Ishikawa (cell line): Measurements from ENCODE around the gene RAD51B.

Experiments
- CEBPB ChIP-seq: IDR thresholded peaks from 2 replicates; pipeline ENCODE4 v1.6.1; 2012
- CREB1 ChIP-seq: IDR thresholded peaks from 2 replicates; pipeline ENCODE4 v1.6.1; 2012; ENCODE audit warnings: low read depth
- EGR1 ChIP-seq: IDR thresholded peaks from 2 replicates; pipeline ENCODE4 v1.6.1; 2012
- EP300 ChIP-seq: IDR thresholded peaks from 2 replicates; pipeline ENCODE4 v1.6.1; 2012; ENCODE audit warnings: borderline replicate concordance
- FOXM1 ChIP-seq: IDR thresholded peaks from 2 replicates; pipeline ENCODE4 v1.6.1; 2012; ENCODE audit warnings: low read depth, borderline replicate concordance
- NFIC ChIP-seq: IDR thresholded peaks from 2 replicates; pipeline ENCODE4 v1.6.1; 2012
- RAD21 ChIP-seq: IDR thresholded peaks from 2 replicates; pipeline ENCODE4 v1.6.1; 2012; ENCODE audit warnings: low read depth
- TAF1 ChIP-seq: IDR thresholded peaks from 2 replicates; pipeline ENCODE4 v1.6.1; 2012; ENCODE audit warnings: low read depth, mild to moderate bottlenecking
- TCF12 ChIP-seq: IDR thresholded peaks from 2 replicates; pipeline ENCODE4 v1.6.1; 2012; ENCODE audit warnings: low read depth
- TEAD4 ChIP-seq: IDR thresholded peaks from 2 replicates; pipeline ENCODE4 v1.6.1; 2012
- YY1 ChIP-seq: IDR thresholded peaks from 2 replicates; pipeline ENCODE4 v1.6.1; 2012; ENCODE audit warnings: low read depth
- ZBTB7A ChIP-seq: IDR thresholded peaks from 2 replicates; pipeline ENCODE4 v1.6.1; 2012; ENCODE audit warnings: low read depth
- TF ChIP-seq, protein P1 (sequence below): IDR thresholded peaks from 2 replicates; pipeline ENCODE4 v1.6.1; 2012; ENCODE audit warnings: low read depth, mild to moderate bottlenecking
- TF ChIP-seq, protein P2 (sequence below): IDR thresholded peaks from 2 replicates; pipeline ENCODE4 v1.6.1; 2012
- TF ChIP-seq, protein P3 (sequence below): IDR thresholded peaks from 2 replicates; pipeline ENCODE4 v1.6.1; 2012

RAD51B gene

DNA sequence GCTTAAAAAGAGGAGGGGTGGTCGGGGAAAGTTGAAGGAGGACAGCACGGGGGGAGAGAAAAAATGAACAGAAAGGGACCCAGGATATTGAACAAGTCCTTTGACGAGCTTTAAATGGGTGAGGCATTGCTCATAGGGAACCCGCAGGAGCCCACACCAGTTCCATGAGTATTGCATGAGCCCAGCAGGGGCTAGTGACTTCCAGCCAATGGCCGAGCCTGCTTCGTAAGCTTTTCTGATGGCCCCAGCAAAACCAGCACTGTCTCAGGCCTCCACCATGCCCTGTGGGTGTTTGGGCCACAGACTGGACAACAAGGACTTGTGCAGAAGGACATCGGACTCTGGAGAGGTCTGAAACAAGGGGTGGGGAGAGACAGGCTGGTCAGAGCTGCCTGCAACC, 863.7 kb downstream of the RAD51B start:
- TF ChIP-seq RAD21, result no peak
- TF ChIP-seq FOXM1, result no peak
- TF ChIP-seq, protein P1, sequence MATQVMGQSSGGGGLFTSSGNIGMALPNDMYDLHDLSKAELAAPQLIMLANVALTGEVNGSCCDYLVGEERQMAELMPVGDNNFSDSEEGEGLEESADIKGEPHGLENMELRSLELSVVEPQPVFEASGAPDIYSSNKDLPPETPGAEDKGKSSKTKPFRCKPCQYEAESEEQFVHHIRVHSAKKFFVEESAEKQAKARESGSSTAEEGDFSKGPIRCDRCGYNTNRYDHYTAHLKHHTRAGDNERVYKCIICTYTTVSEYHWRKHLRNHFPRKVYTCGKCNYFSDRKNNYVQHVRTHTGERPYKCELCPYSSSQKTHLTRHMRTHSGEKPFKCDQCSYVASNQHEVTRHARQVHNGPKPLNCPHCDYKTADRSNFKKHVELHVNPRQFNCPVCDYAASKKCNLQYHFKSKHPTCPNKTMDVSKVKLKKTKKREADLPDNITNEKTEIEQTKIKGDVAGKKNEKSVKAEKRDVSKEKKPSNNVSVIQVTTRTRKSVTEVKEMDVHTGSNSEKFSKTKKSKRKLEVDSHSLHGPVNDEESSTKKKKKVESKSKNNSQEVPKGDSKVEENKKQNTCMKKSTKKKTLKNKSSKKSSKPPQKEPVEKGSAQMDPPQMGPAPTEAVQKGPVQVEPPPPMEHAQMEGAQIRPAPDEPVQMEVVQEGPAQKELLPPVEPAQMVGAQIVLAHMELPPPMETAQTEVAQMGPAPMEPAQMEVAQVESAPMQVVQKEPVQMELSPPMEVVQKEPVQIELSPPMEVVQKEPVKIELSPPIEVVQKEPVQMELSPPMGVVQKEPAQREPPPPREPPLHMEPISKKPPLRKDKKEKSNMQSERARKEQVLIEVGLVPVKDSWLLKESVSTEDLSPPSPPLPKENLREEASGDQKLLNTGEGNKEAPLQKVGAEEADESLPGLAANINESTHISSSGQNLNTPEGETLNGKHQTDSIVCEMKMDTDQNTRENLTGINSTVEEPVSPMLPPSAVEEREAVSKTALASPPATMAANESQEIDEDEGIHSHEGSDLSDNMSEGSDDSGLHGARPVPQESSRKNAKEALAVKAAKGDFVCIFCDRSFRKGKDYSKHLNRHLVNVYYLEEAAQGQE, result no peak
- no peak for TF ChIP-seq CREB1
- no peak for TF ChIP-seq TCF12
- TF ChIP-seq, protein P2, sequence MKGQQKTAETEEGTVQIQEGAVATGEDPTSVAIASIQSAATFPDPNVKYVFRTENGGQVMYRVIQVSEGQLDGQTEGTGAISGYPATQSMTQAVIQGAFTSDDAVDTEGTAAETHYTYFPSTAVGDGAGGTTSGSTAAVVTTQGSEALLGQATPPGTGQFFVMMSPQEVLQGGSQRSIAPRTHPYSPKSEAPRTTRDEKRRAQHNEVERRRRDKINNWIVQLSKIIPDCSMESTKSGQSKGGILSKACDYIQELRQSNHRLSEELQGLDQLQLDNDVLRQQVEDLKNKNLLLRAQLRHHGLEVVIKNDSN, result no peak
- TF ChIP-seq ZBTB7A, result no peak
- no peak for TF ChIP-seq YY1
- no peak for TF ChIP-seq TEAD4
- no peak for TF ChIP-seq EGR1
- no peak for TF ChIP-seq CEBPB
- TF ChIP-seq TAF1, result no peak

DNA sequence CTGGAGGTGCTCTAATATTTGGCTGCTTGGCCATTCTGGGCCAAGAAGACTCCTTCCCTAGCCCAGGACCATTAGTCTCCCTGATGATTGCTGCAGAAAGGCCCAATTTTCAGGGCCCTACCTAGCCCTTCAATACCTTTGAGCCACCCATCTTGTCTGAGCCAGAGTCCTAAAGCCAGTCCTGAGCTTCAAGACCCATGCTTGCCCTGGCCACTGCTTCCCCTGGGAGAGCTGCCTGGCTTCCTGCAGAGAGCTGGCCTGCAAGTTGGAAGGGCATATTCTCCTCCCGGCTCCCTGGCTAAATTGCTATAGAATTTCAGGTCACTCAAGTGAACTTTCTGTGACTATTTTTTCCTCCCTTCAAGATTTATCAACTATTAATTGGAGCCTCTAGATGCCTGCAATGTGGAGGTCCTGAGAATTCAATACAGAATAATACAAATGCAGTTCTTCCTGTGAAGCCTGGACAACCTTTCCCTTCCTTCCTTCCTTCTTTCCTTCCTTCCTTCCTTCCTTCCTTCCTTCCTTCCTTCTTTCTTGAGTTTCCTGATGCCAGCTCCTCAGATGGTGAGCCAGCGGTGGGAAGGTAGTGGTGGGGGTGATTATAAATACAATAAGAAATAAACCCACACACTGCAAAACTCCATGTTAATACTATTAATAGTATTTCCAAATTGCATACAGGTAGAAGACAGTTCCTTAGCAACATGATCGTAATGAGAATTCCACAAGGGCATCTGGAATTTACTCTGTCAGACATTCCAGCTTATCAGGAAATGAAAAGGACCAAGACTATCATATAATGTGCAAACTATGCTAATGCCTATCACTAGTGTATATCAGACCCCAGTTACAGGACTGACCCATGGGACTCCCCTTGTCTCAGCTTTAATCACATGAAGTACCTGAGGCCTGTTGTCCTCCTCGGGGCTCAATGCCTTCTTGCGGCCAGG, 865.2 kb downstream of the RAD51B start:
- TF ChIP-seq EP300, result no peak
- no peak for TF ChIP-seq CEBPB
- TF ChIP-seq, protein P3, sequence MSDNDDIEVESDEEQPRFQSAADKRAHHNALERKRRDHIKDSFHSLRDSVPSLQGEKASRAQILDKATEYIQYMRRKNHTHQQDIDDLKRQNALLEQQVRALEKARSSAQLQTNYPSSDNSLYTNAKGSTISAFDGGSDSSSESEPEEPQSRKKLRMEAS, result no peak
- TF ChIP-seq FOXM1, result no peak
- TF ChIP-seq EGR1, result no peak

DNA sequence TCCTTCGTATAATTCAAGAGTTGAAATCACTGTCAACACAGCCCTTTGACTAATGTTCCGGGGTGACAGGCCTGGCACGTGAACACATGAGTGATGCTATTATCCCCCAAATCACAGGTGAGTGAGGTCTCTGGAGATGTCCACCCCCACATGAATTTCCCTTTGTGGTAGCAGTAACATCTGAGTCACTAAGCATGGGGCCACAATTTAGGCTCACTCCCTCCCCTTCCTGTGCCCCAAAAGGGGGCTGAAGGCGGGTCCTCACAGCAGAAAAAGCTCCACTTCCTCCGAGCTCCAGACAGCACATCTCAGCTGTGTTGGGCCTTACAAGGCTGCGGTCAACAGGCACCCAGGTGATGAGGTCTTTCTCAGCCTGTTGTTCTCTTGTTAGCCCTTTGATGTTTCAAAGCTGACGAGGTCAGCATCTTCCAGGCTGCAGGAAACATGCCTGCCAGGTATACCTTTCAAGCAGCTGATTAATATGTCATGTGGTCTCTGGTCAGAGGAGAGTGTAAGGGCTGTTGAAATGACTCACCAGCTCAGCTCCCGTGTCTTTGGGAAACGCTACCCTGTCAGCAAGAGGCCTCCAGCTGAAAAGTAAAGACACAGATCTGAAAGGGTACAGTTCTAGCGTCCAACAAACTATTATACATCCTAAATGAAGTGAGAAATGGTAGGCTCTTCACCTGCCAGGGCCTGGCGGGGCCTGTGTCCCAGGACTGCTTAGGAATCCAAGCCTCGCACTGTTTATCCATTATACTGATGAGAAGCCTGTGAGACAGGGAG, 866.0 kb downstream of the RAD51B start:
- TF ChIP-seq FOXM1 (no peak), EP300 (peak; percentile 45; the same call in 1 of the 2 replicates), NFIC (peak; percentile 21; the same call in 1 of the 2 replicates)
- TF ChIP-seq, protein P2, result peak; percentile 70
- TF ChIP-seq, protein P3, result 0 out of 2 replicates have a peak, but pooled peaks have one; percentile 22

DNA sequence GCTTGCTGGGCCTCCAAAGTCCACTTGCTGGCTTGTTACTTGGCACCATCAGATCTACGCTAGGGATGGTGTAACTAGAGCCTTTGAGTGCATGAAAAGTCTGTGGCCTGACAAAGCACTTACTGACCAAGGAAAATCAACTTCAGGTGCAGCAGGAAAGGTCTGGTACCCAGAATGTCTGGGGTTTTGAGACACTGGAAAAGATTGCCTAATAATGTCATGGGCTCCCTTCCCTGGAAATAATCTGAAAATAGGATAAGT, 866.6 kb downstream of the RAD51B start:
- TF ChIP-seq EP300 (no peak), EGR1 (no peak), NFIC (no peak), FOXM1 (no peak), CREB1 (no peak), TAF1 (no peak), YY1 (no peak), CEBPB (no peak), RAD21 (no peak), ZBTB7A (no peak)
- TF ChIP-seq, protein P2, result no peak
- TF ChIP-seq, protein P1, result no peak

DNA sequence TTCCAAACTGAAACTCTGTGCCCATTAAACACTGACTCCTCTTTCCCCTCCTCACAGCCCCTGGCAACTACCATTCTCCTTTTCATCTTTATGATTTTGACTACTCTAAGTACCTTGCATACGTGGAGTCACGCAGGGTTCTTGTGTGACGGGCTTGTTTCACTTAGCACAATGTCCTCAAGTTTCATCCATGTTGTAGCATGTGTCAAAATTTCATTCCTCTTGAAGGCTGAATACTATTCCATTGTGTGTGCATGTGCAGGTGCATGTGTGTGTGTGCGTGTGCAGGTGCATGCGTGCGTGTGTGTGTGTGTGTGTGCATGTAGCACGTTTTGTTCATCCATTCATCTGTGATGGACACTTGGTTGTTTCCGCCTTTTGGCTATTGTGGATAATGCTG, 867.1 kb downstream of the RAD51B start:
- no peak for TF ChIP-seq CEBPB
- TF ChIP-seq, protein P1, result no peak
- no peak for TF ChIP-seq TEAD4
- no peak for TF ChIP-seq TCF12
- TF ChIP-seq CREB1, result no peak
- TF ChIP-seq EGR1, result no peak
- no peak for TF ChIP-seq TAF1
- TF ChIP-seq, protein P2, result no peak
- TF ChIP-seq YY1, result no peak
- TF ChIP-seq RAD21, result no peak
- no peak for TF ChIP-seq FOXM1
- TF ChIP-seq, protein P3, result no peak
- TF ChIP-seq NFIC, result no peak
- no peak for TF ChIP-seq ZBTB7A
- TF ChIP-seq EP300, result no peak
